PFSK-1 (cell line): ENCODE data around the gene TMPRSS4.

Experiments used
- FOXP2 ChIP-seq: optimal IDR thresholded peaks from 2 replicates; pipeline ENCODE3; 2011; ENCODE audit warnings: borderline replicate concordance, control low read depth, inconsistent platforms; ENCODE audit not compliant: insufficient read depth; ENCODE audit errors: extremely low read length, extremely low read depth
- SIN3A ChIP-seq: IDR thresholded peaks from 2 replicates; pipeline ENCODE4 v1.6.1; 2012; ENCODE audit warnings: mild to moderate bottlenecking, low read length, moderate library complexity, borderline replicate concordance; ENCODE audit not compliant: insufficient read depth
- TAF1 ChIP-seq: IDR thresholded peaks from 2 replicates; pipeline ENCODE4 v1.6.1; 2012; ENCODE audit warnings: low read length, control low read depth, borderline replicate concordance; ENCODE audit not compliant: insufficient read depth

DNA sequence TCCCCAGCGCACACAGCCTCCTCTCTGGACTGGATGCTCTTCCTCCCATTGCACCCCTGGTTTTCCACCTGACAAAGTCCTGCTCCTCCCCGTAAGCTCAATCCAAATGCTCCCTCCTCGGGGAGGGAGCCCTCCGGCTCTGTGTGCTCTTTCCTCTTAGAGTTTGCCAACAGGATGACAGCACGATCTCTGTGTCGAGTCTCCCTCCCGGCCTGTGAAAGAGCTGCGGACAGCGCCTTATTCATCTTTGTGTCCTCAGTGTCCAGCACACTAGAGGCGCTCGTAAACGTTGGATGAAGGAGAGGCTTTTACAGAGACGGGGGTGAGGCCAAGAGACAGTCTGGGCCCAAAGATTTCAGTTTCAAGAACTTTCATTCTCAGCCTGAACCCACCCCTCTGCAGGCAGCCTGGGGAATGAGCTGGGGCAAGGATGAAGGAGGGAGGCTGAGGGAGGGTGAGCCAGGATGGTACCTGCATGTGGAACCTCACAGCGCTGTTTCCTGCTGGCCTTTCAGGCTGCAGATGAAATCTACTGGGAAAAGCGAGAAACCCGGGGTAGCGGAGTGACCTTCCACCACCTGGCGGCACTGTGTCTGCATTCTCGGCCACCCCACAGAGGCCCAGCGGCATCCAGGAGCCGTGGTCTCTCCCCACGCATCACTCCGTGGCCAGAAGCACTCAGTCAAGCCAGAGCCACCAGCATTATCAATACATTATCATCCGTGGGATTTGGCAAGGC is 8.5 kb upstream of the TMPRSS4 start:
- TF ChIP-seq SIN3A = no peak
- no peak for TF ChIP-seq TAF1
- no peak for TF ChIP-seq FOXP2
